Measurements from ENCODE around the gene CDCP1.

CDCP1 gene

DNA sequence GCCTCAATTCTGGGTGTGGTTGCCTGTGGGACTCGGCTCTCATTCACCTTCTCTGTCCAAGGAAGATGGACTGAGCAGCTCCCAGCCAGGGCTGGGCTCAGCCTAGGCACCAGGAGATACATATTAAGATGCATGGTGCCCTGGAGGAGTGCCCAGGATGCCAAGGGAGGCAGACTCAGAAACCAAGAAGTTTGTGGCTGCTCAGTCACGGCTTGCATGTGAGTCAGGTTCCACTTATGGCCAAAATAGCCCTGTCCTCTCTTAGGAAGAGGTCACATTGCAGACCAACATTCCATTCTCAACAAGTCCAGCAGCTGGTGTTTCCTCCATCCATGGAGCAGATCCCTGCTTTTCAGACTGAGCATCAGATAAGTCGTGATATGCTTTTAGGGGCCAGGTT is 21.8 kb downstream of the CDCP1 start:
- H4K91ac ChIP-seq (ENCODE audit: low read depth, low read length, poor library complexity), result no peak overlapping the region
- no peak overlapping the region for H3K14ac ChIP-seq (ENCODE audit: low read length)
- H3K4ac ChIP-seq (ENCODE audit: low read length), result no peak overlapping the region
- H3K9ac ChIP-seq (ENCODE audit: low read depth, low read length, poor library complexity), result no peak overlapping the region
- H3K4me2 ChIP-seq (ENCODE audit: insufficient read depth, low read length, poor library complexity, severe bottlenecking), result no peak overlapping the region
- no peak overlapping the region for H3K4me3 ChIP-seq (ENCODE audit: low read length in 2 of 2)
- H3K79me1 ChIP-seq (ENCODE audit: low read depth, low read length), result no peaks in the 10 kb centered on the region
- H3K23ac ChIP-seq (ENCODE audit: low read depth, low read length, poor library complexity), result no peak overlapping the region
- no peak for DNase-seq (ENCODE audit: low spot score)
- H2BK12ac ChIP-seq (ENCODE audit: low read length), result no peak overlapping the region
- no peak overlapping the region for H2BK5ac ChIP-seq (ENCODE audit: low read length)
- H2AK5ac ChIP-seq (ENCODE audit: low read depth, low read length), result no peak overlapping the region
- no peak overlapping the region for H3K27ac ChIP-seq (replicated peaks; ENCODE audit: low read length)
- no peak overlapping the region for H2BK15ac ChIP-seq (ENCODE audit: low read length)
- H4K8ac ChIP-seq (ENCODE audit: low read depth, low read length), result no peak overlapping the region
- WGBS, 2 donors (ENCODE audit: extremely low coverage in 2 of 2, insufficient read length in 2 of 2, insufficient replicate concordance in 1 of 2), result no CpG with 5 or more reads among the region's 3 CpGs
- no peak overlapping the region for H3K18ac ChIP-seq (ENCODE audit: low read length)
- H2AFZ ChIP-seq (ENCODE audit: low read length), result no peak overlapping the region
- no peaks in the 10 kb centered on the region for H3K36me3 ChIP-seq (replicated peaks in 1 of 2; ENCODE audit: control insufficient read depth in 2 of 2, insufficient read depth in 2 of 2, low read length in 2 of 2)
- H2BK120ac ChIP-seq (ENCODE audit: low read depth, low read length), result no peak overlapping the region
- H3K9me3 ChIP-seq (replicated peaks in 1 of 2; ENCODE audit: control insufficient read depth in 2 of 2, insufficient read depth in 1 of 2, low read depth in 1 of 2, low read length in 2 of 2), result no peaks in the 10 kb centered on the region
- H3K27me3 ChIP-seq (ENCODE audit: control insufficient read depth in 3 of 3, insufficient read depth in 3 of 3, low read depth in 1 of 3, low read length in 3 of 3), result peaks cover 0 to 7% (median 0%) of the 10 kb centered on the region in 3 experiments
- H3K4me1 ChIP-seq (ENCODE audit: control insufficient read depth in 2 of 2, insufficient read depth in 1 of 2, low read depth in 1 of 2, low read length in 2 of 2), result no peaks in the 10 kb centered on the region

DNA sequence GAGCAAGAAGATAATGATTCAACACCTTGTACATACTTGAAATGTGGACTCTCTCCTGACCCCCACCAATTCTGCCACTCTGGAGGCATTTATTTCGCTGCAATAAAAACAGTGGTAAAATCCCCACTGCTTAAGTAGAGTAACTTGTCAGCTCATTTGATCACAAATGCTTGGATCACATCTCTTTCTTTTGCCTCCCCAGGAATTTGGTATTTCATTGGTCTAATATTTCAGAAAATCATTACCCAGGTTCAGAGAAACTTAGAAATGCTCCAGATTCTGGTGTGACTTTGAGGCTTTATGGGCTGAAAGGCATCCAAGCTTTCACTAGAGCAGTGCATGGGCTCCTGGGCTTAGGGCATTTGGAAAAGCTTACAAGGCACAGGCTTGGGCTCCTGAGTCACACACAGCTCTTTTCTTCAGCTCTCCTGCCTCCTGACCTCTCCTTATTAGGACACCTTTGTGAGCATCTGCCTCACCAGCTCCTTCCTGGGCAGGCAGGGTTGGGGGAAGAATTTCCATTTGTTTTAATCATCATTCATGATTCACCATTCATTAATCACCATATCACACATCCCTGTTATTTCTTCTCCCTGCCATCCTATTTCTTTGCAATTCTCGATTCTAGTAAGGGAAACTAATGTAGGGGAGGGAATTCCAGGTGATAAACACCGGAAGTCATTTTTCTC is 22.5 kb downstream of the CDCP1 start:
- Histone ChIP-seq H3K9ac (ENCODE audit: low read depth, low read length, poor library complexity) (no peak overlapping the region), H3K36me3 (replicated peaks in 1 of 2; ENCODE audit: control insufficient read depth in 2 of 2, insufficient read depth in 2 of 2, low read length in 2 of 2) (no peaks in the 10 kb centered on the region), H3K27ac (replicated peaks; ENCODE audit: low read length) (no peak overlapping the region), H3K9me3 (replicated peaks in 1 of 2; ENCODE audit: control insufficient read depth in 2 of 2, insufficient read depth in 1 of 2, low read depth in 1 of 2, low read length in 2 of 2) (no peaks in the 10 kb centered on the region), H3K18ac (ENCODE audit: low read length) (no peak overlapping the region), H4K8ac (ENCODE audit: low read depth, low read length) (no peak overlapping the region), H3K4me3 (ENCODE audit: low read length in 2 of 2) (no peak overlapping the region), H3K4me2 (ENCODE audit: insufficient read depth, low read length, poor library complexity, severe bottlenecking) (no peak overlapping the region), H2BK15ac (ENCODE audit: low read length) (no peak overlapping the region), H2AFZ (ENCODE audit: low read length) (no peak overlapping the region), H3K14ac (ENCODE audit: low read length) (no peak overlapping the region), H3K23ac (ENCODE audit: low read depth, low read length, poor library complexity) (no peak overlapping the region), H2AK5ac (ENCODE audit: low read depth, low read length) (no peak overlapping the region), H3K4ac (ENCODE audit: low read length) (no peak overlapping the region), H3K27me3 (ENCODE audit: control insufficient read depth in 3 of 3, insufficient read depth in 3 of 3, low read depth in 1 of 3, low read length in 3 of 3) (peaks cover 0 to 7% (median 0%) of the 10 kb centered on the region in 3 experiments), H2BK5ac (ENCODE audit: low read length) (no peak overlapping the region), H4K91ac (ENCODE audit: low read depth, low read length, poor library complexity) (no peak overlapping the region), H2BK120ac (ENCODE audit: low read depth, low read length) (no peak overlapping the region), H2BK12ac (ENCODE audit: low read length) (no peak overlapping the region), H3K4me1 (ENCODE audit: control insufficient read depth in 2 of 2, insufficient read depth in 1 of 2, low read depth in 1 of 2, low read length in 2 of 2) (no peaks in the 10 kb centered on the region), H3K79me1 (ENCODE audit: low read depth, low read length) (no peaks in the 10 kb centered on the region)
- no peak for DNase-seq (ENCODE audit: low spot score)
- no CpG with 5 or more reads among the region's 3 CpGs for whole genome bisulfite sequencing, 2 donors (ENCODE audit: extremely low coverage in 2 of 2, insufficient read length in 2 of 2, insufficient replicate concordance in 1 of 2)

DNA sequence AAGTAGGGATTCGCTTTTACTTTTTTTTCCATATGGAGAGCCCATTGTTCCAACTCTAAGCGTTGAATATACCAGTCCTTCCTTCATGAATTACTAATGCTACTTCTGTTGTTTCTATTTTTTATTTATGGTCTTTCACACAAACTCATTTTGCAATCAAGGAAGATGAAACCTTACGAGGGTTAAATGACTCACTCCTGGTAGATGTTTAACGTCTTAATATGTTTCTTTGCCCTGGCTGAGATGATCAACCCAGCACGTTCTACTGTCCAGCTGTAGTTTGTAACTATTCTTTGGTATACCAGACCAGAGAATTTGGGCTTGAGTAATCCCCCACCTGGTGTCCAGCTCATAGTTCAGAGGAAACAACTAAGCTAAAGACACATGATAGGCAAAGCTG is 23.1 kb downstream of the CDCP1 start:
- DNase-seq (ENCODE audit: low spot score), result no peak
- H3K27ac ChIP-seq (replicated peaks; ENCODE audit: low read length), result no peak overlapping the region
- H3K9ac ChIP-seq (ENCODE audit: low read depth, low read length, poor library complexity), result no peak overlapping the region

DNA sequence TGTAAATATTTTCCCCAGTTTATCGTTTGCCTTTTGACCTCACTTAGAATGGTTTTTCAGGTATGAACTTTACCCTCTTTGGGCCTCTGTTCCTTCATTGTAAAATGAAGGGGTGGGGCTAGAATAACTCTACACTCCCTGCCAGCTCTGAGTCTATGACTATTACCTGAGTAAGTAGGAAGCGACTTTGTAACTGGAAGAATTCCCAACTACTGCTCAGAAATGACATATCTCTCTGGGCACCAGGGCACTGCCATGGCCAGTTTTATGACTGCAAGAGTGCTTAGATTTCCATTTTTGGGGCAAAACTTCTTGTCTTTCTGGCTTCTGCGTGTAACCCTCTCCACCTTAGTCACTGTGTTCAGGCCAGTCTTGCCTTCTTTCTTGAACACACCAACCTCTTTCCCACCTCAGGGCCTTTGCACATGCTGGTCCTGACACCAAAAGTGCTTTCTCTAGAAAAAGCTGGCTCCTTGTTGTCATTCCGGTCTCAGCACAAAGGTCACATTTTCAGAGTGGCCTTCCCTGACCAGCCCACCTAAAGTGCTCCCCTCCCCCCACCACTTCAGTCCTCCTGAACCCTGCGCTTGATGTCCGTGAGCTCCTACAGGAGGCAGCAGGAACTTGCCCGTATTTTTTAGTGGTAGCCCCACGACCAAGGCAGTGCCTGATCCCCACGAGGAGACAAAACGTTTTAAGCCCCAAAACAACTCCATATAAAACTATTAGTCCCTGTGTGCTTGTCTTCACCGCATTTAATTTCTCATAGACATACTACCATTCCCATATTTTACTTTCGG is 25.6 kb downstream of the CDCP1 start:
- peaks cover 0 to 7% (median 0%) of the 10 kb centered on the region in 3 experiments for H3K27me3 ChIP-seq (ENCODE audit: control insufficient read depth in 3 of 3, insufficient read depth in 3 of 3, low read depth in 1 of 3, low read length in 3 of 3)
- no peak overlapping the region for H2AFZ ChIP-seq (ENCODE audit: low read length)
- no peak overlapping the region for H3K27ac ChIP-seq (replicated peaks; ENCODE audit: low read length)
- H3K9ac ChIP-seq (ENCODE audit: low read depth, low read length, poor library complexity), result no peak overlapping the region
- no peaks in the 10 kb centered on the region for H3K4me1 ChIP-seq (ENCODE audit: control insufficient read depth in 2 of 2, insufficient read depth in 1 of 2, low read depth in 1 of 2, low read length in 2 of 2)
- H4K8ac ChIP-seq (ENCODE audit: low read depth, low read length), result no peak overlapping the region
- H3K18ac ChIP-seq (ENCODE audit: low read length), result no peak overlapping the region
- no peak overlapping the region for H3K23ac ChIP-seq (ENCODE audit: low read depth, low read length, poor library complexity)
- no peaks in the 10 kb centered on the region for H3K9me3 ChIP-seq (replicated peaks in 1 of 2; ENCODE audit: control insufficient read depth in 2 of 2, insufficient read depth in 1 of 2, low read depth in 1 of 2, low read length in 2 of 2)
- H3K14ac ChIP-seq (ENCODE audit: low read length), result no peak overlapping the region
- H3K79me1 ChIP-seq (ENCODE audit: low read depth, low read length), result no peaks in the 10 kb centered on the region
- H3K36me3 ChIP-seq (replicated peaks in 1 of 2; ENCODE audit: control insufficient read depth in 2 of 2, insufficient read depth in 2 of 2, low read length in 2 of 2), result no peaks in the 10 kb centered on the region
- no peak overlapping the region for H2BK5ac ChIP-seq (ENCODE audit: low read length)
- H2BK120ac ChIP-seq (ENCODE audit: low read depth, low read length), result no peak overlapping the region
- H3K4me3 ChIP-seq (ENCODE audit: low read length in 2 of 2), result no peak overlapping the region
- H3K4ac ChIP-seq (ENCODE audit: low read length), result no peak overlapping the region
- no peak overlapping the region for H2AK5ac ChIP-seq (ENCODE audit: low read depth, low read length)
- DNase-seq (ENCODE audit: low spot score), result no peak
- H2BK15ac ChIP-seq (ENCODE audit: low read length), result no peak overlapping the region
- H4K91ac ChIP-seq (ENCODE audit: low read depth, low read length, poor library complexity), result no peak overlapping the region
- no peak overlapping the region for H3K4me2 ChIP-seq (ENCODE audit: insufficient read depth, low read length, poor library complexity, severe bottlenecking)
- no peak overlapping the region for H2BK12ac ChIP-seq (ENCODE audit: low read length)
- no CpG with 5 or more reads among the region's 12 CpGs for WGBS, 2 donors (ENCODE audit: extremely low coverage in 2 of 2, insufficient read length in 2 of 2, insufficient replicate concordance in 1 of 2)

More for the DNA sequence above, 23.1 kb downstream of the CDCP1 start:
- H3K4ac ChIP-seq (ENCODE audit: low read length), result no peak overlapping the region
- no peaks in the 10 kb centered on the region for H3K79me1 ChIP-seq (ENCODE audit: low read depth, low read length)
- no peak overlapping the region for H3K14ac ChIP-seq (ENCODE audit: low read length)
- H4K8ac ChIP-seq (ENCODE audit: low read depth, low read length), result no peak overlapping the region
- H3K27me3 ChIP-seq (ENCODE audit: control insufficient read depth in 3 of 3, insufficient read depth in 3 of 3, low read depth in 1 of 3, low read length in 3 of 3), result peaks cover 0 to 7% (median 0%) of the 10 kb centered on the region in 3 experiments
- H2AK5ac ChIP-seq (ENCODE audit: low read depth, low read length), result no peak overlapping the region
- no peak overlapping the region for H2BK15ac ChIP-seq (ENCODE audit: low read length)
- H2AFZ ChIP-seq (ENCODE audit: low read length), result no peak overlapping the region
- H3K4me1 ChIP-seq (ENCODE audit: control insufficient read depth in 2 of 2, insufficient read depth in 1 of 2, low read depth in 1 of 2, low read length in 2 of 2), result no peaks in the 10 kb centered on the region
- H2BK120ac ChIP-seq (ENCODE audit: low read depth, low read length), result no peak overlapping the region
- H2BK12ac ChIP-seq (ENCODE audit: low read length), result no peak overlapping the region
- H4K91ac ChIP-seq (ENCODE audit: low read depth, low read length, poor library complexity), result no peak overlapping the region
- no peaks in the 10 kb centered on the region for H3K9me3 ChIP-seq (replicated peaks in 1 of 2; ENCODE audit: control insufficient read depth in 2 of 2, insufficient read depth in 1 of 2, low read depth in 1 of 2, low read length in 2 of 2)
- H3K23ac ChIP-seq (ENCODE audit: low read depth, low read length, poor library complexity), result no peak overlapping the region
- H3K36me3 ChIP-seq (replicated peaks in 1 of 2; ENCODE audit: control insufficient read depth in 2 of 2, insufficient read depth in 2 of 2, low read length in 2 of 2), result no peaks in the 10 kb centered on the region
- H3K4me2 ChIP-seq (ENCODE audit: insufficient read depth, low read length, poor library complexity, severe bottlenecking), result no peak overlapping the region
- no CpG with 5 or more reads among the region's 5 CpGs for WGBS, 2 donors (ENCODE audit: extremely low coverage in 2 of 2, insufficient read length in 2 of 2, insufficient replicate concordance in 1 of 2)
- H3K18ac ChIP-seq (ENCODE audit: low read length), result no peak overlapping the region
- H3K4me3 ChIP-seq (ENCODE audit: low read length in 2 of 2), result no peak overlapping the region
- no peak overlapping the region for H2BK5ac ChIP-seq (ENCODE audit: low read length)

All from neuronal stem cell (in vitro differentiated cells).